ENCODE measurements around the gene CST6.

Gene CST6

GRCh38 chr11:66011785-66012303 lies at the start of gene CST6:
TSS of gene CST6 (plus strand) at chr11:66012008. CDS start at chr11:66012045, 37 bp downstream.
- DNase-seq = no peak

- DNase-seq = no peak
Observed at GRCh38 chr11:65962141-65962564, 49.7 kb upstream of the CST6 start.

- DNase-seq = no peak
Observed at GRCh38 chr11:65964906-65965305, 46.9 kb upstream of the CST6 start.

GRCh38 chr11:65965986-65966762 lies 45.6 kb upstream of the CST6 start:
- no peak for DNase-seq

- no peak for DNase-seq
Observed at GRCh38 chr11:65967329-65967934, 44.4 kb upstream of the CST6 start.

- no peak for DNase-seq
Observed at GRCh38 chr11:65968600-65969482, 43.0 kb upstream of the CST6 start.

GRCh38 chr11:65972116-65972515 lies 39.7 kb upstream of the CST6 start:
- DNase-seq = no peak

- peak; percentile 1 for DNase-seq
Observed at GRCh38 chr11:65973439-65974110, 38.2 kb upstream of the CST6 start.

GRCh38 chr11:65975771-65976170 lies 36.0 kb upstream of the CST6 start:
- no peak for DNase-seq

GRCh38 chr11:65976216-65977176 lies 35.3 kb upstream of the CST6 start:
- DNase-seq = no peak

- no peak for DNase-seq
Observed at GRCh38 chr11:65977621-65978390, 34.0 kb upstream of the CST6 start.

- DNase-seq = no peak
Observed at GRCh38 chr11:65978391-65979238, 33.2 kb upstream of the CST6 start.

GRCh38 chr11:65979261-65979759 lies 32.5 kb upstream of the CST6 start:
- DNase-seq = no peak

- no peak for DNase-seq
Observed at GRCh38 chr11:65981101-65981740, 30.6 kb upstream of the CST6 start.

GRCh38 chr11:65981972-65982823 lies 29.6 kb upstream of the CST6 start:
- no peak for DNase-seq

- DNase-seq = no peak
Observed at GRCh38 chr11:65982824-65983588, 28.8 kb upstream of the CST6 start.

- no peak for DNase-seq
Observed at GRCh38 chr11:65983589-65983987, 28.2 kb upstream of the CST6 start.
